ENCODE measurements around the gene CNGA3. TPM values are rescaled to one million over a fixed set of nuclear protein-coding genes. Genes with fewer than 3 reads are reported as not detected.

The CNGA3 gene
- under 0.01 TPM in 2 replicates for total RNA-seq

GRCh38 chr2:98346311-98347236 lies at the start of gene CNGA3:
TSS of gene CNGA3 (plus strand) at chr2:98346456. CDS start at chr2:98369976, 23,520 bp downstream.

GRCh38 chr2:98444436-98445176 lies 98.3 kb downstream of the CNGA3 start, which contains the start of gene INPP4A:
TSS of gene INPP4A (plus strand) at chr2:98444858. CDS start at chr2:98520049, 75,191 bp downstream.

Other genes starting within 250 kb of the CNGA3 start
- 16.2 and 24.8 TPM in 2 replicates for gene INPP4A, start 98.4 kb downstream of the CNGA3 start, total RNA-seq